Fibroblast of skin of left quadriceps (primary cell): ENCODE measurements around the gene TFEC.
A peak's percentile ranks its signal among the peaks of the same experiment; 100 is the strongest.
"Not testable (repeated sequence)": the region's sequence is repeated elsewhere in the genome, so short reads cannot be mapped to it uniquely, and the experiment has no call there.

Experiments
- DNase-seq, 2 experiments: peaks; one replicate each; pipeline ENCODE4 v3.0.0-alpha.2; 2013; ENCODE audit warnings: low read depth in 2 of 2

Gene TFEC

GRCh38 chr7:115929736-115930135 is 100.8 kb downstream of the TFEC start:
- DNase-seq = not testable (repeated sequence)

DNA sequence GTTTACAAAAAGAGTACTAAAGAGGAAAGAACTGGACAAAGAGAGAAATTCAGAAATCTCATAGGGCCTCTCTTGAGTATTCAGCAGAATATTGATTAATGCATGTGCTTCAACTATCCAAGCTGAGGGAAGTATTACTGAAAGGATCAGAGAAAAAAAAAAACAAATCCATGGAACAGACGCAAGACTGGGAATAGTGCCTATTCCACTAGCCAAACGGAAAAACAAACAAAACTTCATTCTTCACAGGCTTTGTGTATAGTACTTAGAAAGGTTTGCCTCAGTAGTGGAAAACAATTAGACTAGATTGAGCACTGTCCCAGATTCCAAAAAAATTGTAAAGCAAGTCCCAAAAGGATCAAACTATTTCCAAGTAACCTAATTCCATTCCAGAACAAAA is 106.2 kb downstream of the TFEC start:
- no peak for DNase-seq

DNA sequence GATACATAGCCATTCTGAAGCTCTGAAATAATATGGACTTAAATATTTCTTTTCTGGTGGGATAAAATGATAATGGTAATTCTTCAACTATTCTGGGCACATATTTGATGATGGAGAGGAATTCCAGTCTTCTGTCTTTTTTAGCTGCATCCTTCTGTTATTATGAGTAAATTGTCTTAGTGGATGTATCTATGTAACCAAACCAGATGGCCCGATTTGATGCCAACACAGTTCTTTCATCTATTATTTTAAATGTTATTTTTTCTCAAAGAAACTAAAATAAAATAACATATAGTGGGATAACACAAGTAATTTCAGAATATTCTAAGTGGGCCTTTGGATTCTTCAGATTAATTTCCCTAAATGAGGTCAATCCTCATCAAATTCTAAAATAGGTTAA is 110.2 kb downstream of the TFEC start:
- DNase-seq = no peak

DNA sequence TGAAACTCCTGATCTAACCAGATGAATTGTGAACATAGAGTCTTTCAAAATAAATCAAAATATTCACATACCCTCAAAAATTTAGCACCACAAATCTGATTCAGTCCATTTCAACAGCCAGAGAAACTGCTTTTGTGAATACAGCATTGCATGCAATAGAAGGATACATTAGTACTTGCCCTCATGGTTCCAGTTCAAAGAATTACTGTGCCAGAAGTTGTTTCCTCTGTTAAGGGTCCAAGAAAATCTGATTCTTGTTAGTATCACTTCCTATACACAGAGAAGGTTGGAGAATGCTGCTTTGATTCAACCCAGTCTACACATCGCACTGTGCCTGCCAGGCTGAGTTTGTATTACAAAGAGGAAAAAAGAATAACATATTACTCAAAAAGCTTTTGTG is 115.6 kb downstream of the TFEC start:
- peak in 1 of 2 experiments; percentile 11 for DNase-seq

GRCh38 chr7:115911465-115911864 is 119.1 kb downstream of the TFEC start:
- DNase-seq = no peak

DNA sequence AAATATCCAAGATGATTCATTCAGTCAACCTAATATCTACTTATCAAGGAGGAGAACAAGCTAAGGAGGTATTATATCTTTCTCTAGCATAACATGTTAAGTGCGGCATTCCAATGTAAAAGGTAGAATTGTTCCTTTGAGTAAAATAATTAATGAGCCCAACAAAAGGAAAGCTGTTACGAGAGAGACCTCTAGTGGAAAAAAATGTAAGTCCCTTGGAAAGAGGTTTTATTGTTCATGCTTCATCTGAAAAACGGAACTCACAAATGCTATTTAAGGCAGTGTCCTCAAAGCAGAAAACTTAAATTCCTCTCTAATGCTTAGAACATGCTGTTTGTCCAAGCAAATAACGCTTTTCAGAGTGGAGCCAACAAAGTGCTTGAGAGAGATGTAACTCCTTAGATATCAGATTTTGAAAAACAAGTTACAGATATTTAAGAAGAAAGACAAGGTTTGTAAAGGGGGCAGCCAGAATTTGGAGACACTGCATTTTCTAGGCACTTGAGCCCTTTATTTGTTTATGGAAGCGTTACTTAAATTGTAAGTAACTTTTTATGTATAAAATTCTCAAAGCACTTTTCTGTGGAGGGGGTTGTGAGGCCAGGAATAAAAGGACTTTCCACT is 119.9 kb downstream of the TFEC start:
- peak; percentile 21 to 27 for DNase-seq

DNA sequence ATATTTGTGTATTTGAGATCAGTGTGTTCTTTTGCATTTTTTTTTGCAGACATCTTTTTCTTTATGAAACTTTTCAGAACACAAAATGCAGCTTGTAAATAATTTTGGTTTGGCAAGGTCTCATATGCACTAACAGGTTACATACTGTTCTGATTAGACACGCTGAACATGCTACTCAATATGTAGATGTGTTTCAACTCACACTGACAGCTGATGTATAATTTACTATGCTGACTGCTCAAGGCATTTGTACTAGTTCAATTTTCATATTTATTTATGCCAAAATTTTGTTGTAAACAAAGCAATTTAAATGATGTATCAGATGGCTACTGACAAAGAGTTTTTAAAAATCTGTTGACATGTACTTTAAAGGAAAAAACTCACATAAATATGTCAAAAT is 123.8 kb downstream of the TFEC start:
- DNase-seq = no peak

GRCh38 chr7:115889669-115889984 is 140.9 kb downstream of the TFEC start:
- DNase-seq = no peak

DNA sequence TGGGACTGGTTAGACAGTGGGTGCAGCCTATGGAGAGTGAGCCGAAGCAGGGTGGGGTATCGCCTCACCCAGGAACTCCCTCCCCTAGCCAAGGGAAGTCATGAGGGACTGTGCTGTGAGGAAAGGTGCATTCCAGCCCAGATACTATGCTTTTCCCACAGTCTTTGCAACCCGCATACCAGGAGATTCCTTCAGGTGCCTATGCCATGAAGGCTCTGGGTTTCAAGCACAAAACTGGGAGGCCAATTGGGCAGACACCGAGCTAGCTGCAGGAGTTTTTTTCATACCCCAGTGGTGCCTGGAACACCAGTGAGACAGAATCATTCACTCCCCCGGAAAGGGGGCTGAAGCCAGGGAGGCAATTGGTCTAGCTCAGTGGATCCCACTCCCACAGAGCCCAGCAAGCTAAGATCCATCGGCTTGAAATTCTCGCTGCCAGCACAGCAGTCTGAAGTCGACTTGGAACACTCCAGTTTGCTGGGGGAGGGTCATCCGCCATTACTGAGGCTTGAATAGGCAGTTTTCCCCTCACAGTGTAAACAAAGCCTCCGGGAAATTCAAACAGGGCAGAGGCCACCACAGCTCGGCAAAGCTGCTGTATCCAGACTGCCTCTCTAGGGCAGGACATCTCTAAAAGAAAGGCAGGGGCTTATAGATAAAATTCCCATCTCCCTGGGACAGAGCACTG is 141.4 kb downstream of the TFEC start:
- DNase-seq = no peak

GRCh38 chr7:115885550-115885949 is 145.0 kb downstream of the TFEC start:
- DNase-seq = no peak
